Common myeloid progenitor, CD34-positive (primary cell): ENCODE results near the gene S100A7A.

Experiments used
- CTCF ChIA-PET: fragments of 350-600 bp; sonication (Branson Sonifier 250); formaldehyde crosslinking; loops from one replicate; lab custom pipeline; 2021; ENCODE audit warnings: antibody characterized with exemption; lab: Charles Lee
- POLR2A ChIA-PET: fragments of 350-600 bp; sonication (Branson Sonifier 250); formaldehyde crosslinking; loops from one replicate; lab custom pipeline; 2021; ENCODE audit warnings: antibody characterized with exemption; lab: Charles Lee
- DNase-seq, 3 donors: peaks; one replicate each; pipeline versions ENCODE4 v3.0.0 to v3.0.0-alpha.2; 2013
- H3K27ac ChIP-seq, 2 experiments: 1 replicate in 1 of 2; 2 replicates in 1 of 2; pipeline ENCODE4 v1.7.0; 2013; ENCODE audit warnings: inconsistent platforms in 2 of 2, low read length in 2 of 2, mild to moderate bottlenecking in 2 of 2, low read depth in 1 of 2, moderate library complexity in 1 of 2; ENCODE audit not compliant: severe bottlenecking in 2 of 2, insufficient read depth in 1 of 2, poor library complexity in 1 of 2
- H3K27me3 ChIP-seq, 5 experiments: replicated peaks in 2 of 5; 1 replicate in 3 of 5; 2 replicates in 2 of 5; pipeline versions ENCODE4 v1.6.1 to v1.7.0; 2013; ENCODE audit warnings: low read length in 4 of 5, mild to moderate bottlenecking in 2 of 5, moderate library complexity in 2 of 5, inconsistent platforms in 1 of 5; ENCODE audit not compliant: insufficient read depth in 5 of 5, control insufficient read depth in 4 of 5
- H3K36me3 ChIP-seq, 4 experiments: 1 replicate in 2 of 4; 2 replicates in 2 of 4; pipeline versions ENCODE4 v1.6.1 to v1.7.0; 2013; ENCODE audit warnings: low read length in 3 of 4, control low read depth in 1 of 4, mild to moderate bottlenecking in 1 of 4; ENCODE audit not compliant: control insufficient read depth in 4 of 4, insufficient read depth in 4 of 4
- H3K4me1 ChIP-seq, 4 experiments: 1 replicate in 3 of 4; 2 replicates in 1 of 4; pipeline versions ENCODE4 v1.6.1 to v1.7.1; 2013; ENCODE audit warnings: low read length in 3 of 4, mild to moderate bottlenecking in 3 of 4, control low read depth in 1 of 4, inconsistent platforms in 1 of 4, moderate library complexity in 1 of 4; ENCODE audit not compliant: control insufficient read depth in 4 of 4, insufficient read depth in 4 of 4; ENCODE audit errors: control extremely low read depth in 1 of 4
- H3K4me3 ChIP-seq, 7 experiments: 1 replicate in 4 of 7; 2 replicates in 3 of 7; pipeline versions ENCODE4 v1.5.1 to v1.7.0; 2013; ENCODE audit warnings: mild to moderate bottlenecking in 7 of 7, low read length in 6 of 7, moderate library complexity in 6 of 7, inconsistent platforms in 2 of 7, low read depth in 2 of 7, control low read depth in 1 of 7; ENCODE audit not compliant: insufficient read depth in 4 of 7, control insufficient read depth in 1 of 7; ENCODE audit errors: extremely low read depth in 1 of 7
- H3K9me3 ChIP-seq, 5 experiments: 1 replicate in 4 of 5; 2 replicates in 1 of 5; pipeline versions ENCODE4 v1.6.1 to v1.7.1; 2013; ENCODE audit warnings: low read length in 4 of 5, mild to moderate bottlenecking in 2 of 5, inconsistent platforms in 1 of 5, low read depth in 1 of 5, moderate library complexity in 1 of 5; ENCODE audit not compliant: control insufficient read depth in 4 of 5, insufficient read depth in 2 of 5; ENCODE audit errors: control extremely low read depth in 1 of 5
- WGBS: methylation state at CpG from one replicate; pipeline ENCODE4 v1.1.5; 2013; ENCODE audit not compliant: insufficient coverage; 5-methylcytosine and 5-hydroxymethylcytosine counted together

Gene S100A7A

GRCh38 chr1:153432874-153433681 is 16.8 kb downstream of the S100A7A start:
- POLR2A ChIA-PET, result no interaction called here
- peaks cover 0 to 10% (median 2%) of the 10 kb centered on the region in 5 experiments for H3K27me3 ChIP-seq
- no peak overlapping the region for H3K27ac ChIP-seq
- 90% methylated on average over 7 of the region's 9 CpGs for WGBS
- peaks cover 0 to 8% (median 6%) of the 10 kb centered on the region in 4 experiments for H3K4me1 ChIP-seq
- CTCF ChIA-PET, result no interaction called here
- H3K36me3 ChIP-seq, result no peaks in the 10 kb centered on the region
- no peak for DNase-seq
- no peaks in the 10 kb centered on the region for H3K9me3 ChIP-seq
- no peak overlapping the region for H3K4me3 ChIP-seq

DNA sequence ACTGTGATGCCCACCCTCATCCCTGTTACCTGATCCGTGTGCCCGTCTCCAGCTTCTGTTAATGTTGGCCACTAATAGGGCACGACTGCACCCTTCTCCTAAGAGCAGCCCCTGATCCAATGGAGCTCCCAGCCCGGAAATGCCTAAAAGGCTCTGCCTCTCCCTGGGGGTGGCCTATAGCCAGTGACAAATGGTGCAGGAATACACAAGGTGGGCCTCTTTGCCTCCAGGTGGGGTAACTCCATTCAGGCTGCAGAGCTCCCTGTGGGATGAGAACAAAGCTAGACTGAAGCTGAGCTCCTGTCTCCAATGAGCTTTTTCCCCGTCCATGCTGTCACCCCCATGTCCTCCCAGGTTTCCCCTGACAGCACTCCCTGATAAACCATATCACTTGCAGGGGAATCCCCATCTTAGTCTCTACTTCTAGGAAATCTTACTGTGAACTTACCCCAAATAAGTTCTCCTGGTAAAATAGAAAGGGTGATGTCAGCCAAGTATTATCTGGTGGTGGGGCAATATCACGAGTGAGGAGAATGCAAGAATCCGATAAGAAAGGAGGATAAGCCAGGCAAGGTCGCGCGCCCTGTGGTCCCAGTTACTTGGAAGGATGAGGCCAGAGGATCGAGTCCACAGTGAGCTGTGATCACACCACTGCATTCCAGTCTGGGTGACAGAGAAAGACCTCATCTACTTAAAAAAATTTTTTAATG is 18.6 kb downstream of the S100A7A start:
- no peak for DNase-seq
- Histone ChIP-seq H3K4me1 (peaks cover 0 to 8% (median 6%) of the 10 kb centered on the region in 4 experiments), H3K4me3 (no peak overlapping the region), H3K27ac (peak overlapping the region in 1 of 2 experiments; percentile 3), H3K9me3 (no peaks in the 10 kb centered on the region), H3K36me3 (no peaks in the 10 kb centered on the region), H3K27me3 (peaks cover 0 to 2% (median 0%) of the 10 kb centered on the region in 5 experiments)
- CTCF ChIA-PET, result no interaction called here
- POLR2A ChIA-PET, result no interaction called here
- 84% methylated on average over 9 of the region's 11 CpGs for WGBS

- ChIA-PET POLR2A (no interaction called here), CTCF (no interaction called here)
- H3K4me3 ChIP-seq, result no peak overlapping the region
- H3K36me3 ChIP-seq, result no peaks in the 10 kb centered on the region
- no peak overlapping the region for H3K27ac ChIP-seq
- no peaks in the 10 kb centered on the region for H3K9me3 ChIP-seq
- peaks cover 0 to 8% (median 6%) of the 10 kb centered on the region in 4 experiments for H3K4me1 ChIP-seq
- WGBS, result 96% methylated on average over 4 of the region's 4 CpGs
- DNase-seq, result no peak
- H3K27me3 ChIP-seq, result peaks cover 0 to 2% (median 0%) of the 10 kb centered on the region in 5 experiments
Measured at GRCh38 chr1:153437236-153437635, 20.9 kb downstream of the S100A7A start.

- H3K4me3 ChIP-seq, result no peak overlapping the region
- H3K27me3 ChIP-seq, result peaks cover 0 to 6% (median 0%) of the 10 kb centered on the region in 5 experiments
- H3K36me3 ChIP-seq, result no peaks in the 10 kb centered on the region
- DNase-seq, result no peak
- H3K9me3 ChIP-seq, result peaks cover 0 to 5% (median 0%) of the 10 kb centered on the region in 5 experiments
- no peak overlapping the region for H3K27ac ChIP-seq
- ChIA-PET POLR2A (no interaction called here), CTCF (no interaction called here)
- peaks cover 0 to 8% (median 6%) of the 10 kb centered on the region in 4 experiments for H3K4me1 ChIP-seq
- 94% methylated on average over 5 of the region's 7 CpGs for WGBS
Measured at GRCh38 chr1:153438599-153438998, 22.3 kb downstream of the S100A7A start.

DNA sequence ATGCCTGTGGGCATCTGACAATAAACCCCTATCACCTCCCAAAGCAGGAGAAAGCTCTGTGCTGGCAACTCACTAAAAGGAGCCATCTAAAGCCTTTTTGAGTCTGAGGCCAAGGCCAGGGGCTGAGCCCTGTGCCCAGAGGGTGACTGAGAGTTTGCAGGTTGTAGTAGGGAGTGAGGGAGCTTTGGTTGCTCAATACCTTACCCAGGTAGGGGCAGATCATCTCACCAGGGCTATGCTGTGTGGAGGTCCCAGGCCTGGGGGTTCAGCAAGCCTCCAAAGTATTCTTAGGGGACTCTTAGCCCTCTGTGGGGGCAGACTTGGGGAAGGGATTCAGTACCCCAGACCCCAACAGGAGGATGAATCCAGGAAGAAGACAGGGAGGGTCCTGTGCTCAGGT is 23.0 kb downstream of the S100A7A start:
- Histone ChIP-seq H3K4me1 (peaks cover 0 to 8% (median 6%) of the 10 kb centered on the region in 4 experiments), H3K36me3 (no peaks in the 10 kb centered on the region), H3K27ac (no peak overlapping the region), H3K4me3 (no peak overlapping the region), H3K27me3 (peaks cover 0 to 12% (median 0%) of the 10 kb centered on the region in 5 experiments), H3K9me3 (peaks cover 0 to 5% (median 0%) of the 10 kb centered on the region in 5 experiments)
- CTCF ChIA-PET, result interaction anchor here (0.6 kb wide), 1 partner anchor 1411 kb away, joined by 4 read pairs; no protein-coding TSS in a partner anchor
- POLR2A ChIA-PET, result no interaction called here
- no peak for DNase-seq

- POLR2A ChIA-PET, result no interaction called here
- CTCF ChIA-PET, result interaction anchor here (1.0 kb wide), 1 partner anchor 25 kb away, joined by 3 read pairs; no protein-coding TSS in a partner anchor
- Histone ChIP-seq H3K4me3 (no peak overlapping the region), H3K9me3 (peaks cover 0 to 5% (median 0%) of the 10 kb centered on the region in 5 experiments), H3K4me1 (peaks cover 0 to 7% (median 6%) of the 10 kb centered on the region in 4 experiments), H3K27me3 (peaks cover 0 to 25% (median 0%) of the 10 kb centered on the region in 5 experiments), H3K27ac (no peak overlapping the region), H3K36me3 (no peaks in the 10 kb centered on the region)
- no peak for DNase-seq
- WGBS, result 83% methylated on average over 9 of the region's 9 CpGs
Measured at GRCh38 chr1:153441238-153441755, 25.0 kb downstream of the S100A7A start.
